Transverse colon (tissue), 4 donors: ENCODE results near the gene CMTR2. TPM values are rescaled to one million over a fixed set of nuclear protein-coding genes. Genes with fewer than 3 reads are reported as not detected.
A peak's percentile ranks its signal among the peaks of the same experiment; 100 is the strongest.

Source experiments
- DNase-seq: peaks from one replicate; pipeline ENCODE4 v3.0.0-alpha.2; 2019
- H3K27ac ChIP-seq, 4 donors: fragments of 200-600 bp; sonication (generic); 2 replicates each; pipeline ENCODE4 v1.5.1; 2016 to 2018; ENCODE audit warnings: inconsistent platforms in 4 of 4
- H3K27me3 ChIP-seq: fragments of 200-600 bp; sonication (generic); 2 replicates; pipeline ENCODE4 v1.5.1; 2017; ENCODE audit warnings: inconsistent platforms
- H3K36me3 ChIP-seq, 4 donors: fragments of 200-600 bp; sonication (generic); 2 replicates each; pipeline ENCODE4 v1.5.1; 2017 to 2019; ENCODE audit warnings: inconsistent platforms in 4 of 4
- H3K4me1 ChIP-seq, 4 donors: fragments of 200-600 bp; sonication (generic); 2 replicates each; pipeline ENCODE4 v1.5.1; 2017 to 2020; ENCODE audit warnings: inconsistent platforms in 4 of 4
- H3K4me3 ChIP-seq, 4 donors: fragments of 200-600 bp; sonication (generic); 1 replicate in 1 of 4; 2 replicates in 3 of 4; pipeline versions ENCODE4 v1.5.1 to v1.6.1; 2017 to 2019; ENCODE audit warnings: inconsistent platforms in 4 of 4
- H3K9me3 ChIP-seq, 2 donors: fragments of 200-600 bp; sonication (generic); 2 replicates each; pipeline ENCODE4 v1.5.1; 2017 to 2019; ENCODE audit warnings: inconsistent platforms in 2 of 2
- EP300 ChIP-seq: sonication (generic); formaldehyde crosslinking; IDR thresholded peaks from one replicate; pipeline ENCODE4 v1.6.1; 2017; ENCODE audit warnings: antibody characterized with exemption, low read depth
- POLR2A ChIP-seq: fragments of 450-650 bp; IDR thresholded peaks from one replicate; pipeline ENCODE4 v1.6.1; 2016; ENCODE audit warnings: antibody characterized with exemption, mild to moderate bottlenecking, moderate library complexity
- POLR2AphosphoS5 ChIP-seq, 3 donors: sonication (generic); formaldehyde crosslinking; IDR thresholded peaks; one replicate each; pipeline ENCODE4 v1.6.1; 2016; ENCODE audit warnings: antibody characterized with exemption in 3 of 3
- WGBS, 2 donors: methylation state at CpG; one replicate each; pipeline ENCODE4 v1.1.5; 2018; ENCODE audit warnings: low coverage in 1 of 2; 5-methylcytosine and 5-hydroxymethylcytosine counted together
- in situ Hi-C, 4 donors: fragments of 200-750 bp; cut with MboI; loops; one replicate each; pipeline versions ENCODE4 v1.15.0 to v1.15.1; 2017; ENCODE audit warnings: low sequenced_read_pairs in 3 of 4, low pct_ligation_motif_present in 1 of 4, low pct_unique_long_range_greater_than_20kb in 1 of 4
- intact Hi-C: fragments of 100-400 bp; cut with DNase I; formaldehyde crosslinking; loops from one replicate; pipeline ENCODE4 v1.15.1; 2023; ENCODE audit warnings: low total_unique reads
- total RNA-seq, 4 donors: library from RNA; depleted of rRNA; stranded (reverse); fragments of >200 nt; gene quantifications; one replicate each; pipeline ENCODE4 v1.1.0, GENCODE V29; 2016
- TF ChIP-seq, protein P1 (sequence below), 5 experiments: fragments of 200-600 bp in 3 of 5; fragments of 450-650 bp in 2 of 5; sonication (generic) in 3 of 5; IDR thresholded peaks; 1 replicate in 2 of 5; 2 replicates in 3 of 5; pipeline ENCODE4 v1.5.1; 2016 to 2017; ENCODE audit warnings: antibody characterized with exemption in 5 of 5, inconsistent platforms in 3 of 5, mild to moderate bottlenecking in 2 of 5, moderate library complexity in 1 of 5

Gene CMTR2, protein sequence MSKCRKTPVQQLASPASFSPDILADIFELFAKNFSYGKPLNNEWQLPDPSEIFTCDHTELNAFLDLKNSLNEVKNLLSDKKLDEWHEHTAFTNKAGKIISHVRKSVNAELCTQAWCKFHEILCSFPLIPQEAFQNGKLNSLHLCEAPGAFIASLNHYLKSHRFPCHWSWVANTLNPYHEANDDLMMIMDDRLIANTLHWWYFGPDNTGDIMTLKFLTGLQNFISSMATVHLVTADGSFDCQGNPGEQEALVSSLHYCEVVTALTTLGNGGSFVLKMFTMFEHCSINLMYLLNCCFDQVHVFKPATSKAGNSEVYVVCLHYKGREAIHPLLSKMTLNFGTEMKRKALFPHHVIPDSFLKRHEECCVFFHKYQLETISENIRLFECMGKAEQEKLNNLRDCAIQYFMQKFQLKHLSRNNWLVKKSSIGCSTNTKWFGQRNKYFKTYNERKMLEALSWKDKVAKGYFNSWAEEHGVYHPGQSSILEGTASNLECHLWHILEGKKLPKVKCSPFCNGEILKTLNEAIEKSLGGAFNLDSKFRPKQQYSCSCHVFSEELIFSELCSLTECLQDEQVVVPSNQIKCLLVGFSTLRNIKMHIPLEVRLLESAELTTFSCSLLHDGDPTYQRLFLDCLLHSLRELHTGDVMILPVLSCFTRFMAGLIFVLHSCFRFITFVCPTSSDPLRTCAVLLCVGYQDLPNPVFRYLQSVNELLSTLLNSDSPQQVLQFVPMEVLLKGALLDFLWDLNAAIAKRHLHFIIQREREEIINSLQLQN
- total RNA-seq: 10 to 100 TPM; 10.5 to 36.7 (median 26.6) TPM

- peaks cover 12% of the 10 kb centered on the region for H3K27me3 ChIP-seq
- TF ChIP-seq, protein P1, sequence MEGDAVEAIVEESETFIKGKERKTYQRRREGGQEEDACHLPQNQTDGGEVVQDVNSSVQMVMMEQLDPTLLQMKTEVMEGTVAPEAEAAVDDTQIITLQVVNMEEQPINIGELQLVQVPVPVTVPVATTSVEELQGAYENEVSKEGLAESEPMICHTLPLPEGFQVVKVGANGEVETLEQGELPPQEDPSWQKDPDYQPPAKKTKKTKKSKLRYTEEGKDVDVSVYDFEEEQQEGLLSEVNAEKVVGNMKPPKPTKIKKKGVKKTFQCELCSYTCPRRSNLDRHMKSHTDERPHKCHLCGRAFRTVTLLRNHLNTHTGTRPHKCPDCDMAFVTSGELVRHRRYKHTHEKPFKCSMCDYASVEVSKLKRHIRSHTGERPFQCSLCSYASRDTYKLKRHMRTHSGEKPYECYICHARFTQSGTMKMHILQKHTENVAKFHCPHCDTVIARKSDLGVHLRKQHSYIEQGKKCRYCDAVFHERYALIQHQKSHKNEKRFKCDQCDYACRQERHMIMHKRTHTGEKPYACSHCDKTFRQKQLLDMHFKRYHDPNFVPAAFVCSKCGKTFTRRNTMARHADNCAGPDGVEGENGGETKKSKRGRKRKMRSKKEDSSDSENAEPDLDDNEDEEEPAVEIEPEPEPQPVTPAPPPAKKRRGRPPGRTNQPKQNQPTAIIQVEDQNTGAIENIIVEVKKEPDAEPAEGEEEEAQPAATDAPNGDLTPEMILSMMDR (IDR thresholded peaks at IDR 0.05): no peak
- TF ChIP-seq EP300: no peak
- peak; percentile 80 to 91 (median 84) for TF ChIP-seq POLR2AphosphoS5 (IDR thresholded peaks at IDR 0.05)
- TF ChIP-seq POLR2A: peak; percentile 85
- in situ Hi-C loops: no loop called here
- intact Hi-C loops: no loop called here
- WGBS, 2 donors: 0 to 1% methylated on average over 1 to 36 of the region's 60 CpGs
- H3K4me3 ChIP-seq: peak within 1 kb of the TSS; percentile 50 to 71 (median 58)
- DNase-seq: peak; percentile 96
- H3K9me3 ChIP-seq: no peaks in the 10 kb centered on the region
- H3K4me1 ChIP-seq: peaks cover 5 to 23% (median 11%) of the 10 kb centered on the region in 4 donors
- peak within 1 kb of the TSS; percentile 88 to 92 (median 90) for H3K27ac ChIP-seq
- peaks cover 0 to 20% (median 5%) of the 10 kb centered on the region in 4 donors for H3K36me3 ChIP-seq
Measured at GRCh38 chr16:71288890-71289731, at the start of gene CMTR2. TSS of gene CMTR2 (minus strand) at chr16:71289402. CDS start at chr16:71285920, 3,482 bp downstream.

GRCh38 chr16:71338632-71339031 is 49.4 kb upstream of the CMTR2 start:
- no peaks in the 10 kb centered on the region for H3K4me1 ChIP-seq
- no peak for TF ChIP-seq POLR2AphosphoS5 (IDR thresholded peaks at IDR 0.05)
- no peak for TF ChIP-seq EP300
- no peak for TF ChIP-seq POLR2A
- TF ChIP-seq, protein P1 (IDR thresholded peaks at IDR 0.05): no peak
- H3K9me3 ChIP-seq: no peaks in the 10 kb centered on the region
- intact Hi-C loops: no loop called here
- in situ Hi-C loops: no loop called here
- H3K4me3 ChIP-seq: no peak overlapping the region
- no peak overlapping the region for H3K27ac ChIP-seq
- no peaks in the 10 kb centered on the region for H3K27me3 ChIP-seq
- DNase-seq: no peak
- 87 to 92% methylated on average over 1 of the region's 1 CpG for WGBS, 2 donors
- H3K36me3 ChIP-seq: no peaks in the 10 kb centered on the region

DNA sequence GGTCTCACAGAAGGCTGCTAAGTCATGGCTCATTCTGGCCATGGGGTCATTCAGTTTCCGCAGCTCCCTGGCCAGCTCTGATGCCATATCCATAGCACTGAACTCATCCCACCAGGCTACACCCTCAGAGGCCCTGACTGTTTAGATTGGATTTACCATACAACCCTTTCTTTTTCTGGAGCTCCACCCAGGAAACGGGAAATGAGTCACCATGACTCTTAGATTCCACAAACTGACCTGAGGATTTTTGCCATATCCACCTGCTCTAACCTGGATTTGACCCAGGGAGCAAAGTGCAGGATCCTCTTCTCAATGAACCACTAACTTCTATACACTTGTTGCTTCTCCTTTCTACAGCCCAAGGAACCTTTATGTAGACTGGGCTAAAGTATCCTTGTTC is 49.0 kb upstream of the CMTR2 start:
- intact Hi-C loops: no loop called here
- no peak for DNase-seq
- Histone ChIP-seq H3K4me3 (no peak overlapping the region), H3K27me3 (no peaks in the 10 kb centered on the region), H3K36me3 (no peaks in the 10 kb centered on the region), H3K27ac (no peak overlapping the region), H3K9me3 (no peaks in the 10 kb centered on the region), H3K4me1 (no peaks in the 10 kb centered on the region)
- TF ChIP-seq, protein P1 (IDR thresholded peaks at IDR 0.05): no peak
- in situ Hi-C loops: no loop called here
- 43% methylated on average over 2 of the region's 2 CpGs; no CpG with 5 or more reads in 1 of the 2 donors for WGBS, 2 donors

GRCh38 chr16:71337631-71338030 is 48.4 kb upstream of the CMTR2 start:
- Histone ChIP-seq H3K27me3 (no peaks in the 10 kb centered on the region), H3K27ac (no peak overlapping the region), H3K4me3 (no peak overlapping the region), H3K4me1 (no peaks in the 10 kb centered on the region), H3K9me3 (no peaks in the 10 kb centered on the region), H3K36me3 (no peaks in the 10 kb centered on the region)
- WGBS, 2 donors: 55% methylated on average over 1 of the region's 1 CpG; no CpG with 5 or more reads in 1 of the 2 donors
- in situ Hi-C loops (no loop called here), intact Hi-C loops (no loop called here)
- TF ChIP-seq, protein P1 (IDR thresholded peaks at IDR 0.05): no peak
- TF ChIP-seq EP300 (no peak), POLR2A (no peak), POLR2AphosphoS5 (IDR thresholded peaks at IDR 0.05) (no peak)
- no peak for DNase-seq
